ENCODE measurements around the gene WNT1.

Gene WNT1

GRCh38 chr12:48998497-48999353 lies 20.6 kb downstream of the WNT1 start:
- DNase-seq (ENCODE audit: insufficient read length, low spot score) (no peak), FAIRE-seq (no peak)

DNA sequence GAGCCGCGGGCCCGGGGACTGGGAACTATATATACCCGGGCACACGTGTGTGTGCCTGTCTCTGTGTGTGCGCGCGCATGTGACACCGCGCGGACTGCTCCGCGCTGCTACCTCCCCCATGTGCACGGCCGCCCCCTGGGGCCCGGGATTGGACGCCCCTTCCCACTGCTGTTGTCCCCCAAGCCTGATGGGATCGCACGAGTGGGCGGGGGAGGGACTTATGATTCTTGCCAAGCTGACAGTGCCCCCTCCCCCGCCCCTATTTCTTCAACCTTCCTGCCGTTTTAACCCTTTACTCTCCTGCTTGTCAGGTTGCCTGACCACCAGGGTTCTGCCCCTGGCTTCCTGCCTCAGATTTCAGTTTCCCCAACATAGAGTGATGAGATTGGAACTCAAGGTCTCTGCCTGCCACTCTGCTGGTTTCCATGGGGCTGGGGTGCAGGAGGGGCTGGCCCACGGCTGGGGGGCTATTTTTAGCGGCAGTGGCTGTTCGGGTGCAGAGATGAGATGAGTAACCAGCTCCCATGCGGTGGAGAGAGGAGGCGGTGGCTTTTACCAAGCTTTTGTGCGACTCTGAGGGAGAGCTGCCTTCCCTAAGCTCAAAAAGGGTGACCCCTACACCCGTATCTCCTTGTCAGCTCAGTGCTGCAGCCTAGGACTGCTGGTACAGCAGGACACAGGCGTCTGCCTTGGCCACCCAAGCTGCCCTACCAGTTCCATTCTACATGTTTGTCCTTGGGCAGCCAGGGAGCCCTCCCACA lies 21.4 kb downstream of the WNT1 start, which contains the start of gene DDN:
Gene DDN (minus strand): TSS at position 5 of the 761 bp plus-strand sequence. CDS start 88 bp downstream, outside the sequence.
- DNase-seq (ENCODE audit: insufficient read length, low spot score), result no peak

DNA sequence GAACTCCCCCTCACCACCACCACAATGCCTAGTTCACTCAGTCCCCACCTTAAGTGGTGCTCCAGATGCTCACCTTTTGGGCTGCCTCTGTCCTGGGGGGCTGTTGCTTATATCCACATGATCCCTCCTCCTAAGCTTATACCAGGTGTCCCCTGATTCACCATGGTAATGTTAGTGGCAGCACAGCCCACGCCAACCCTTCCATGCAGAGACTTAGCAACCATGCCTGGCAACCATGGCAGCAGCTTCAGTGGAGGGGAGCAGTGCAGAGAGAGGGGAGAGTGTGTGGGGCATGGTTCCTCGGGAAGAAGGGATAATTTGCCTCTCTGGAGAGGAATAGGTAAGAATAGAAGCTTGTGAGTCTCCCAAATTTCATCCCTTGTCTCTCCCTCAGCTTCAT lies 22.2 kb downstream of the WNT1 start:
- FAIRE-seq, result no peak
- no peak for DNase-seq (ENCODE audit: insufficient read length, low spot score)

More for the DNA sequence above, 21.4 kb downstream of the WNT1 start, which contains the start of gene DDN:
- peak; percentile 4 for FAIRE-seq

DNA sequence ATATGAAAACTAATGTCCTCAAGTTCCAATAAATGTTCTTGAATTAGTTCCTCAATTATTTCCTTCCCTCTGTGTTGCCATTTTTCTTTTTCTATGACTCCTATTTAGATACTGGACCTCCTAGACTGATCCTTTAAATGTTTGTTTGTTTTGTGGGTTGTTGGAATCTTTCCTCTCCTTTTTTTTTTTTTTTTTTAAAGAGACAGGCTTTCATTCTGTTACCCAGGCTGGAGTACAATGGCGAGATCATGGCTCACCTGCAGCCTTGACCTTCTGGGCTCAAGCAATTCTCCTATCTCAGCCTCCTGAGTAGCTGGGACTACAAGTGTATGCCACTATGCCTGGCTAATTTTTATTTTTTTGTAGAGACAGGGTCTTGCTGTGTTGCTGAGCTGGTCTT lies 30.8 kb downstream of the WNT1 start:
- DNase-seq (ENCODE audit: insufficient read length, low spot score) (no peak), FAIRE-seq (no peak)

DNA sequence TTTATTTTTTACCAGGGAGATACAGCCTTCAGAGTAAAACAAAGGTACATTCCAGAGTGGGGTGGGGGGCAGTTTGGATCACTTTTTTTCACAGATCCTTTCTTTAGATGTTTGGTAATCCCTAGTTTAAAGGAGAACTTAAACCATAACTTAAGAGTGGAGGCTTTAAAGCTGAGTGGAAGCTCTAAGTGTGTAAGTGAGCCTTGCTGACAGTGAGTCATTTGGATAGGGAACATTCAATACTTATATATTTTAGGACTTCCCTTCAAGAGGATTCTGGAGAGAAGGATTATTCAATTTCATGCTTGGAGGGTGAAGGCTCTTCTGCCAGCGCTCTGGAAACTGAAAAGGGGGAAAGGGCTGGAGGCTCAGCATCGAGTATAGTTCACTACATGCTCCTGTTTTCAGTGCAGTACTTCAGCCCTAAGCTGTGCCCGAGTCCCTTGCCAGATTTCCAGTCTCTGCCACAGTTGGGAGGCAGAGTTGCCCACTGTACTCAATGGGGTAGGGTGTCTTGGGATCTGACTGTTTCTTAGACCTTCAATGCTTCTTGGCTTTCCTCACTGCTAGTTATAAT lies 32.1 kb downstream of the WNT1 start:
- no peak for DNase-seq (ENCODE audit: insufficient read length, low spot score)
- FAIRE-seq, result no peak

DNA sequence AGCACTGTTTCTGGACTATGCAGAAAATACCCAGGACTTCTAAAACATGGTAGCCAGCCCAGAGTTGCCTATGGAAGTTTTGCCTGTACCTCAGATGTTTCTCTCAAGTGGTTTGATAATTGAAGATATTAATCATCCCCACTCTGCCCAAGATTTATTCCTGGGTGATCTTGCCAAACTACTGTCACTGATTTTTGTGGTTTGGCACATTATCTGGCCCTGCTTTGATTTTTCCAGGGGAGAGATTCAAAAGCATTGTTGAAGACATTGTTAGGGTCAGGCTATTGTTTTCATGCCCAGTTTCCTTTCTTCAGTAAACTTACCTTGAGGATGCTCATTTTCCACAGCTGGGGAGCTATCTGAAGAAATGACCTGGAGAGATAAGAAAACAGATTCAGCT lies 34.6 kb downstream of the WNT1 start:
- FAIRE-seq, result no peak
- no peak for DNase-seq (ENCODE audit: insufficient read length, low spot score)

GRCh38 chr12:49013428-49013827 lies 35.3 kb downstream of the WNT1 start:
- FAIRE-seq, result no peak
- DNase-seq (ENCODE audit: insufficient read length, low spot score), result no peak

GRCh38 chr12:49014547-49014946 lies 36.4 kb downstream of the WNT1 start:
- DNase-seq (ENCODE audit: insufficient read length, low spot score), result no peak

GRCh38 chr12:49015196-49015595 lies 37.1 kb downstream of the WNT1 start:
- no peak for FAIRE-seq

More at GRCh38 chr12:49014547-49014946, 36.4 kb downstream of the WNT1 start:
- FAIRE-seq, result no peak

DNA sequence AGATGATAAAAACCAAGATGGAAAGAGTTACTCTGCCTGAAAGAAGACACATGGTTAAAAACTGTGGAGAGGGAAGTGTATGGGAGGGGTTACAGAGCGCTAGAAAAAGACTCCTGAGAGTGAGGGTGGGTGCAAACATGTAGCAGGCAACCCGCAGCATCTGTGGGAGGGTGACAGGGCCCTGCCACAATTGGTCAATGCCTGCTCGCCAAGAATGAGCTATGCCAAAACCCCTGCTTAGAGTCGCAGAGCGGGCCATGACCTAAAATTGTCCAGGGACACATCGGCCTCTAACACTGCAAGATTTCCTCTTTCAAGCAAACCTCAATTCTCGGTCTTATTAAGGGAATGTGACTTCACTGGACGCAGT lies 39.8 kb downstream of the WNT1 start:
- FAIRE-seq (peak; percentile 68), DNase-seq (ENCODE audit: insufficient read length, low spot score) (no peak)

More at GRCh38 chr12:49015196-49015595, 37.1 kb downstream of the WNT1 start:
- DNase-seq (ENCODE audit: insufficient read length, low spot score), result no peak

GRCh38 chr12:49018261-49019119 lies 40.4 kb downstream of the WNT1 start, which contains the start of gene PRKAG1:
PRKAG1 (minus strand) TSS chr12:49018776; CDS start chr12:49018740, 36 bp downstream.
- FAIRE-seq, result peak; percentile 90

GRCh38 chr12:49019120-49019430 lies 41.0 kb downstream of the WNT1 start:
- DNase-seq (ENCODE audit: insufficient read length, low spot score), result no peak
- FAIRE-seq, result no peak

More at GRCh38 chr12:49018261-49019119, 40.4 kb downstream of the WNT1 start, which contains the start of gene PRKAG1:
- DNase-seq (ENCODE audit: insufficient read length, low spot score), result peak; percentile 98

GRCh38 chr12:49019443-49020324 lies 41.6 kb downstream of the WNT1 start:
- FAIRE-seq, result no peak
- DNase-seq (ENCODE audit: insufficient read length, low spot score), result no peak

GRCh38 chr12:49020441-49020840 lies 42.3 kb downstream of the WNT1 start:
- no peak for FAIRE-seq

DNA sequence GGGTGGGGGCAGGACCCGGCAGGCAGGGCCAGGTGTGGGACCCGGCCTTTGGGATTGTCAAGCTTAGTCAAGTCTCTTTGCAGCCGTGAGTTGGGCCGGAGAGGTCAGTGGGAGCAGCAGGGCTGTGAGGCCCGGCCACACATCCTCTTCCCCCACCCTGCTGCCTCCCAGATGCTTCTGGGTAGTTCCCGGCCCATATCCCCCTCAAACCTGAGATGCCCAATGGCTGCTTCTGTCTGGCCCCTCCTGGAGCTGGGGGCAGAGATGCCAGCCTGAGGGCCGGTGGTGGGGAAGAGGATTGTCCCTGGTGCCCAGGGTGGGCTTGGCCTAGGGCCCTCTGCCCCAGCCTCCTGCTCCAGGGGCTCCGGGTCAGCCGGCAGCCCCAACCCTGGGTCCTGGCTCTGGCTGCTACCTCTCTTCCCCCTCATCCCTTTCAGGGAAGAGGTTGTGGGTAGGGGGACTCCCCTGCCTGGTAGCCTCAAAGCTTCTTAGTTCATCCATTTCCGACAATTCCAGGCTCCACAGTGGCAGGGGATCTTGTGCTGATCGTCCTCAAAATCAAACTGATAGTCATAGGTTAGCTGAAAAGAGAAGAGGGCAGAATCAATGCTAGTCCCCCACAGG lies 43.3 kb downstream of the WNT1 start:
- FAIRE-seq (no peak), DNase-seq (ENCODE audit: insufficient read length, low spot score) (no peak)

More at GRCh38 chr12:49020441-49020840, 42.3 kb downstream of the WNT1 start:
- no peak for DNase-seq (ENCODE audit: insufficient read length, low spot score)

DNA sequence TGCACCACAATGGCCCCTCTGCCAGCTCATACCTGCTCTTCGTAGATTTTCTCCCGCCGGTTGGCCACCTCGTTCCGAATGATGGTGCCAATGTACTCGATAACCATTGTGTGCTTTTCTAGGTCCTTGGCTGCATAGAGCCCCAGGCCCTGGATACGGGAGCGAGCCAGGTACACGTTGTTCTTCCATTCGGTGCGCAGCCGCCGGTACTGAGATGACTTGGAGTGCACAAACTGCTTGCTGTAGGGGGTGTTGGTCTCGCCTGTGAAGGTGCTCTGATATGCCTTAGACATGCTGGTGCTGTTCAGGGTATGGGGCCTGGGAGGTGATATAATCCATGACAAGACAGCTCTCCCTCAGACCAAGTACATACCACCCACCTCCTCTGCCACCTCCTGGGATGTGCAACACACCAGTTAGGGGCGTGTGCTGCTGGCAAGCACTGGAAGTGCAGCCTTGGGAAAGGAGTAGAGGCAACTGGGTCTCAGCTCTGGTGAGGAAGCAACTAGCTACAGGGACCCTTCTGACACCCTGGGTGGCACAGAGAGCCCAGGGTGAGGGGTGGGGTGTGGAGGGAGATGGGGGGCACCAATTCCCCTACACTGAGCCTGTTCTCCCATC lies 44.5 kb downstream of the WNT1 start:
- DNase-seq (ENCODE audit: insufficient read length, low spot score), result no peak
- no peak for FAIRE-seq

- FAIRE-seq, result no peak
- no peak for DNase-seq (ENCODE audit: insufficient read length, low spot score)
Observed at GRCh38 chr12:49023812-49024211, 45.7 kb downstream of the WNT1 start.

- DNase-seq (ENCODE audit: insufficient read length, low spot score), result no peak
- FAIRE-seq, result no peak
Observed at GRCh38 chr12:49024543-49024942, 46.4 kb downstream of the WNT1 start.
